Measurements from ENCODE around the gene TRDN.

Gene TRDN

DNA sequence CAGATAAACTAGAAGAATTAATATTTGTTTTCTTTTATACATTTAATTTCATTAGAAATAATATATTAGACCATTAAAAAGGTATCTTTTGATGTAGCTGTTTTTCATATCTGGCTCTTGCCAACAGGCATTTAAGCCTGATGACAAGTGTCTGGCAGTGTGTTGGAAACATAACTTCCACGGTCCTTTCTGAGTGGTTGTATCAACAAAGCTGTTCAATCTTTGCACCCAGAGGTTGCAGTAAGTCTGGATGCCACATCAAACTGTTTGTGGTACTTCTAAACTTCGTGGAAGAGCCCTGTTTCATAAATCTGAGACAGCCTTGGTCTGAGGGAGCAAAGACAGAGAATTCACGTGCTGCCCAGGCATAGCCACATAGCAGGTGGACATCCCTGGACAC is 197.4 kb downstream of the TRDN start:
- Histone ChIP-seq H3K9me3 (ENCODE audit: control insufficient read depth, insufficient read depth, low read depth, low read length) (no peaks in the 10 kb centered on the region), H3K36me3 (ENCODE audit: control insufficient read depth in 2 of 2, insufficient read depth in 1 of 2, low read length in 2 of 2) (no peaks in the 10 kb centered on the region), H3K4me1 (ENCODE audit: control insufficient read depth, insufficient read depth, low read length) (no peaks in the 10 kb centered on the region), H3K27ac (ENCODE audit: extremely low read depth, low read depth, low read length) (no peak overlapping the region), H3K4me3 (ENCODE audit: low read depth, low read length) (no peak overlapping the region)
- POLR2A ChIA-PET = no interaction called here
- CTCF ChIA-PET = no interaction called here
- no peak for TF ChIP-seq ZNF48 (tag by site-specific recombination; IDR thresholded peaks at IDR 0.05)
- no peak for TF ChIP-seq ZNF777 (tag by site-specific recombination; IDR thresholded peaks at IDR 0.05; ENCODE audit: borderline replicate concordance)
- TF ChIP-seq ZFHX2 (tag by site-specific recombination; conservative IDR thresholded peaks at IDR 0.05) = no peak
- TF ChIP-seq, protein P1, sequence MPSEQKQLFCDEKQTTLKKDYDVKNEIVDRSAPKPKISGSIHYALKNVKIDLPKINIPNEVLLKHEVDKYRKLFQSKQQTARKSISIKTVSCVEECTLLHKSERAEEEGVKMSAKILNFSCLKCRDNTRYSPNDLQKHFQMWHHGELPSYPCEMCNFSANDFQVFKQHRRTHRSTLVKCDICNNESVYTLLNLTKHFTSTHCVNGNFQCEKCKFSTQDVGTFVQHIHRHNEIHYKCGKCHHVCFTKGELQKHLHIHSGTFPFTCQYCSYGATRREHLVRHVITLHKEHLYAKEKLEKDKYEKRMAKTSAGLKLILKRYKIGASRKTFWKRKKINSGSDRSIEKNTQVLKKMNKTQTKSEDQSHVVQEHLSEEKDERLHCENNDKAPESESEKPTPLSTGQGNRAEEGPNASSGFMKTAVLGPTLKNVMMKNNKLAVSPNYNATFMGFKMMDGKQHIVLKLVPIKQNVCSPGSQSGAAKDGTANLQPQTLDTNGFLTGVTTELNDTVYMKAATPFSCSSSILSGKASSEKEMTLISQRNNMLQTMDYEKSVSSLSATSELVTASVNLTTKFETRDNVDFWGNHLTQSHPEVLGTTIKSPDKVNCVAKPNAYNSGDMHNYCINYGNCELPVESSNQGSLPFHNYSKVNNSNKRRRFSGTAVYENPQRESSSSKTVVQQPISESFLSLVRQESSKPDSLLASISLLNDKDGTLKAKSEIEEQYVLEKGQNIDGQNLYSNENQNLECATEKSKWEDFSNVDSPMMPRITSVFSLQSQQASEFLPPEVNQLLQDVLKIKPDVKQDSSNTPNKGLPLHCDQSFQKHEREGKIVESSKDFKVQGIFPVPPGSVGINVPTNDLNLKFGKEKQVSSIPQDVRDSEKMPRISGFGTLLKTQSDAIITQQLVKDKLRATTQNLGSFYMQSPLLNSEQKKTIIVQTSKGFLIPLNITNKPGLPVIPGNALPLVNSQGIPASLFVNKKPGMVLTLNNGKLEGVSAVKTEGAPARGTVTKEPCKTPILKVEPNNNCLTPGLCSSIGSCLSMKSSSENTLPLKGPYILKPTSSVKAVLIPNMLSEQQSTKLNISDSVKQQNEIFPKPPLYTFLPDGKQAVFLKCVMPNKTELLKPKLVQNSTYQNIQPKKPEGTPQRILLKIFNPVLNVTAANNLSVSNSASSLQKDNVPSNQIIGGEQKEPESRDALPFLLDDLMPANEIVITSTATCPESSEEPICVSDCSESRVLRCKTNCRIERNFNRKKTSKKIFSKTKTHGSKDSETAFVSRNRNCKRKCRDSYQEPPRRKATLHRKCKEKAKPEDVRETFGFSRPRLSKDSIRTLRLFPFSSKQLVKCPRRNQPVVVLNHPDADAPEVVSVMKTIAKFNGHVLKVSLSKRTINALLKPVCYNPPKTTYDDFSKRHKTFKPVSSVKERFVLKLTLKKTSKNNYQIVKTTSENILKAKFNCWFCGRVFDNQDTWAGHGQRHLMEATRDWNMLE (tag by site-specific recombination; conservative IDR thresholded peaks at IDR 0.05; ENCODE audit: low read depth) = no peak
- TF ChIP-seq ZFP37 (tag by site-specific recombination; IDR thresholded peaks at IDR 0.05) = no peak
- no peak for TF ChIP-seq YY2 (tag by site-specific recombination; IDR thresholded peaks at IDR 0.05)
- TF ChIP-seq, protein P2, sequence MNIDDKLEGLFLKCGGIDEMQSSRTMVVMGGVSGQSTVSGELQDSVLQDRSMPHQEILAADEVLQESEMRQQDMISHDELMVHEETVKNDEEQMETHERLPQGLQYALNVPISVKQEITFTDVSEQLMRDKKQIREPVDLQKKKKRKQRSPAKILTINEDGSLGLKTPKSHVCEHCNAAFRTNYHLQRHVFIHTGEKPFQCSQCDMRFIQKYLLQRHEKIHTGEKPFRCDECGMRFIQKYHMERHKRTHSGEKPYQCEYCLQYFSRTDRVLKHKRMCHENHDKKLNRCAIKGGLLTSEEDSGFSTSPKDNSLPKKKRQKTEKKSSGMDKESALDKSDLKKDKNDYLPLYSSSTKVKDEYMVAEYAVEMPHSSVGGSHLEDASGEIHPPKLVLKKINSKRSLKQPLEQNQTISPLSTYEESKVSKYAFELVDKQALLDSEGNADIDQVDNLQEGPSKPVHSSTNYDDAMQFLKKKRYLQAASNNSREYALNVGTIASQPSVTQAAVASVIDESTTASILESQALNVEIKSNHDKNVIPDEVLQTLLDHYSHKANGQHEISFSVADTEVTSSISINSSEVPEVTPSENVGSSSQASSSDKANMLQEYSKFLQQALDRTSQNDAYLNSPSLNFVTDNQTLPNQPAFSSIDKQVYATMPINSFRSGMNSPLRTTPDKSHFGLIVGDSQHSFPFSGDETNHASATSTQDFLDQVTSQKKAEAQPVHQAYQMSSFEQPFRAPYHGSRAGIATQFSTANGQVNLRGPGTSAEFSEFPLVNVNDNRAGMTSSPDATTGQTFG (tag by site-specific recombination; IDR thresholded peaks at IDR 0.05; ENCODE audit: borderline replicate concordance) = no peak
- no peak for TF ChIP-seq TCF7L2 (IDR thresholded peaks at IDR 0.05; ENCODE audit: borderline replicate concordance, low read depth, low read length)
- TF ChIP-seq, protein P3, sequence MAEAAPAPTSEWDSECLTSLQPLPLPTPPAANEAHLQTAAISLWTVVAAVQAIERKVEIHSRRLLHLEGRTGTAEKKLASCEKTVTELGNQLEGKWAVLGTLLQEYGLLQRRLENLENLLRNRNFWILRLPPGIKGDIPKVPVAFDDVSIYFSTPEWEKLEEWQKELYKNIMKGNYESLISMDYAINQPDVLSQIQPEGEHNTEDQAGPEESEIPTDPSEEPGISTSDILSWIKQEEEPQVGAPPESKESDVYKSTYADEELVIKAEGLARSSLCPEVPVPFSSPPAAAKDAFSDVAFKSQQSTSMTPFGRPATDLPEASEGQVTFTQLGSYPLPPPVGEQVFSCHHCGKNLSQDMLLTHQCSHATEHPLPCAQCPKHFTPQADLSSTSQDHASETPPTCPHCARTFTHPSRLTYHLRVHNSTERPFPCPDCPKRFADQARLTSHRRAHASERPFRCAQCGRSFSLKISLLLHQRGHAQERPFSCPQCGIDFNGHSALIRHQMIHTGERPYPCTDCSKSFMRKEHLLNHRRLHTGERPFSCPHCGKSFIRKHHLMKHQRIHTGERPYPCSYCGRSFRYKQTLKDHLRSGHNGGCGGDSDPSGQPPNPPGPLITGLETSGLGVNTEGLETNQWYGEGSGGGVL (tag by site-specific recombination; IDR thresholded peaks at IDR 0.05) = no peak
- no peak for TF ChIP-seq ZNF830 (tag by site-specific recombination; IDR thresholded peaks at IDR 0.05; ENCODE audit: low read depth)
- no peak for TF ChIP-seq ZNF223 (tag by site-specific recombination; IDR thresholded peaks at IDR 0.05)
- TF ChIP-seq, protein P4, sequence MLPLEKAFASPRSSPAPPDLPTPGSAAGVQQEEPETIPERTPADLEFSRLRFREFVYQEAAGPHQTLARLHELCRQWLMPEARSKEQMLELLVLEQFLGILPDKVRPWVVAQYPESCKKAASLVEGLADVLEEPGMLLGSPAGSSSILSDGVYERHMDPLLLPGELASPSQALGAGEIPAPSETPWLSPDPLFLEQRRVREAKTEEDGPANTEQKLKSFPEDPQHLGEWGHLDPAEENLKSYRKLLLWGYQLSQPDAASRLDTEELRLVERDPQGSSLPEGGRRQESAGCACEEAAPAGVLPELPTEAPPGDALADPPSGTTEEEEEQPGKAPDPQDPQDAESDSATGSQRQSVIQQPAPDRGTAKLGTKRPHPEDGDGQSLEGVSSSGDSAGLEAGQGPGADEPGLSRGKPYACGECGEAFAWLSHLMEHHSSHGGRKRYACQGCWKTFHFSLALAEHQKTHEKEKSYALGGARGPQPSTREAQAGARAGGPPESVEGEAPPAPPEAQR (tag by site-specific recombination; IDR thresholded peaks at IDR 0.05) = no peak
- TF ChIP-seq, protein P5, sequence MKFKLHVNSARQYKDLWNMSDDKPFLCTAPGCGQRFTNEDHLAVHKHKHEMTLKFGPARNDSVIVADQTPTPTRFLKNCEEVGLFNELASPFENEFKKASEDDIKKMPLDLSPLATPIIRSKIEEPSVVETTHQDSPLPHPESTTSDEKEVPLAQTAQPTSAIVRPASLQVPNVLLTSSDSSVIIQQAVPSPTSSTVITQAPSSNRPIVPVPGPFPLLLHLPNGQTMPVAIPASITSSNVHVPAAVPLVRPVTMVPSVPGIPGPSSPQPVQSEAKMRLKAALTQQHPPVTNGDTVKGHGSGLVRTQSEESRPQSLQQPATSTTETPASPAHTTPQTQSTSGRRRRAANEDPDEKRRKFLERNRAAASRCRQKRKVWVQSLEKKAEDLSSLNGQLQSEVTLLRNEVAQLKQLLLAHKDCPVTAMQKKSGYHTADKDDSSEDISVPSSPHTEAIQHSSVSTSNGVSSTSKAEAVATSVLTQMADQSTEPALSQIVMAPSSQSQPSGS (tag by site-specific recombination; IDR thresholded peaks at IDR 0.05; ENCODE audit: low read depth) = no peak
- no peak for TF ChIP-seq ZNF843 (tag by site-specific recombination; IDR thresholded peaks at IDR 0.05)
- no peak for TF ChIP-seq ZSCAN23 (tag by site-specific recombination; IDR thresholded peaks at IDR 0.05)
- TF ChIP-seq ZBTB7A (tag by site-specific recombination; IDR thresholded peaks at IDR 0.05; ENCODE audit: low read depth) = no peak

Data from HEK293 (cell line).